GM12891 (cell line): ENCODE measurements around the gene OR2A5.

Experiments used
- POLR2A ChIP-seq: IDR thresholded peaks from 2 replicates; pipeline ENCODE4 v1.6.1; 2011; ENCODE audit warnings: low read depth, low read length, control low read depth
- POLR2AphosphoS5 ChIP-seq: IDR thresholded peaks from 2 replicates; pipeline ENCODE4 v1.6.1; 2011; ENCODE audit warnings: low read depth, low read length, control low read depth
- POU2F2 ChIP-seq: IDR thresholded peaks from 2 replicates; pipeline ENCODE4 v1.6.1; 2011; ENCODE audit warnings: low read depth, mild to moderate bottlenecking, control low read depth, low read length, moderate library complexity
- TAF1 ChIP-seq: IDR thresholded peaks from 2 replicates; pipeline ENCODE4 v1.6.1; 2011; ENCODE audit warnings: low read depth, low read length, control low read depth

GRCh38 chr7:144018065-144018464 lies 30.7 kb upstream of the OR2A5 start:
- TF ChIP-seq POLR2AphosphoS5 (no peak), POLR2A (no peak), TAF1 (no peak), POU2F2 (no peak)
